NCI-H345 treated with DMSO at 0.1 percent for 48 hours (cell line): ENCODE measurements around the gene TLE3.
"Not testable (repeated sequence)": the region's sequence is repeated elsewhere in the genome, so short reads cannot be mapped to it uniquely, and the experiment has no call there.

Experiments
- DNase-seq: peaks from one replicate; lab custom pipeline; 2025; ENCODE audit not compliant: unreplicated experiment; lab: John Stamatoyannopoulos, UW

The TLE3 gene

DNA sequence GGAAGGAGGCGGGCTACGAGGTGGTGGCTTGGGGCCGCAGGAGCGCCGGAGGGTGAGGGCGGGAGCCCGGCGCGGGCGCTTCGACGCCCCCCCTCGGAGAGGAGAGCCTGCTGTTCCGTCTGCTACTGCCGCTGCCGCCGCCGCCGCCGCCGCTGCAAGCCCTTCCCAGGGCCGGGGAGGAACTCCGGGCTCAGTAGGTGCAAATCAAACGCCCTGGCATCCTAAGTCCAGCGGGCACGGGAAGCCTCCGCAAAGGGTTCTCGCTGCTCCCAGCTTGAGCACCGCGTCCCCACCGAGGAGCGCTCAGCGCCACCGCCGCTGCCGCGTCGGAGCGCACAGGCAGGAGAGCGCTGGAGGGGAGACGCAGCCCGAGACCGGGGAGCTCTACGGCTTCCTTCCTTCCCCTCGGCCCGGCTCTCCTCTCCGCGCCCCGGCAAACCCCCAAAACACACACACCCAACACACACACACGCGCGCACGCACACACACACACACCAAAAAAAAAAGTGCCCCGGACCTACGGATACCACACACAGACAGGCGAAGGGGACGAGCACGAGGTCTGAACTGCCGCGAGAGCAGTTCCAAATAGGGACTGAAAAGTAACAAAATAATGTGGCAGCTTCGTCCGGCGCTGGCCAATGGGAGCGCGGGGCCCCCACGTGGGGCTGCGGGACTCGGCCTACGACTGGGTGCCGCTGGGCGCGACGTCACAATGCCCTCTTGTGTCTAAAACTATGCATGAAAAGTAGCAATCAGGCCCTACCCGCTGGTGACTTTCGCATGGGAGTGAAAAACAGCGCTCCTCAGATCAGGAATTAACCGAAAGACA, at the start of gene TLE3:
Gene TLE3 (minus strand): TSS at position 597 of the 832 bp plus-strand sequence. CDS start 1,119 bp downstream, outside the sequence.
- peak; percentile 89 for DNase-seq

DNA sequence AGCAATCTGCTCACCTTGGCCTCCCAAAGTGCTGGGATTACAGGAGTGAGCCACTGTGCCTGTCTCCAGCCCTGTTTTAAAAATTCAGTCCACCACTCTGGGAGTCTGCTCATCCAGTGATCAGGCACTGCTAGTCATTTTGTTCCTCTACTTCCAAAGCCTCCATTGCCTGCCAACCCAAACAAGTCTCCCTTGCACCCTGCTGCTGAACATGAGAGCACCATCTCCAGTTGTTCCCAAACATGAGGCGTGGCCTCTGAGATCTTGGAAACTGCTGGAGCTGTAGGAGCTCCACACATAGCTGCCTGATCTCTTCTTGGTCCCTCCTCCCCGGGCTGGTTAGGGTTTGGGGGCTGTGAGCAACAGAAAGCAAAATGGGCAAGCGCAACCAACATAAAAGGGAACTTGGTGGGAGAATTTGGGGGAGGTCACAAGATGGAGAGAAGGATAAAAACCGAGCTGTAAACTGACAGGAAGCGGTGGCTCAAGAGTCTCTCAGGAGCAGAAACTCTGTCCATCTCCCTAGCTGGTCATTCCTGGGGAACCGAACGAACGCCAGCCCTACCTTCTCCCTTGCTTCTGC, 49.6 kb upstream of the TLE3 start:
- DNase-seq: no peak

DNA sequence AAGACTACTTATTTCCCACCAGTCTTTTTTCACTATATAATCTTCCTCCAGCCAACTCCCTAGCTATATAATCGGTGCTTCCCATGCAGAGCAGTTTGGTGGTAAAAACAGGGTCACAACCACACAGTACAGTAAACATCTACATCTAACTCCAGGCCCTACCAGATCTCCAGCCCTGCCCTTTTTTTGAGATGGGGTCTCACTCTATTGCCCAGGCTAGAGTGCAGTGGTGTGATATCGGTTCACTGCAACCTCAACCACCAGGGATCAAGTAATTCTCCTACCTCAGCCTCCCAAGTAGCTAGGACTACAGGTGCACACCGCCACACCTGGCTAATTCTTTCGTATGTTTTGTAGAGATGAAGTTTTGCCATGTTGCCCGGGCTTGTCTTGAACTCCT, 49.1 kb upstream of the TLE3 start:
- DNase-seq: no peak

DNA sequence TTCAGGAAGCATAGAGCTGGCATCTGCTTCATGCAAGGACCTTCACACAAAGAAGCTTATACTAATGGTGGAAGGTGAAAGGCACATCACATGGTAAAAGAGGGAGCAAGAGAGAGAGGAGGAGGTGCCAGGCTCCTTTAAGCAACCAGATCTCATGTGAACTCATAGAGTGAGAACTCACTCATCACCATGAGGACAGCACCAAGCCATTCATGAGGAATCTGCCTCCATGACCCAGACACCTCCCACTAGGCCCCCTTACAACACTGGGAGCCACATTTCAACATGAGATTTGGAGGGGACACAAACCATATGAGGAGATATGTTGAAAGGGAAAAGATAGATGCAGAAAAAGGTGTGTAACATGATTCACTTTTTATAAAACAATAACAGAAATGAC, 48.4 kb upstream of the TLE3 start:
- no peak for DNase-seq

DNA sequence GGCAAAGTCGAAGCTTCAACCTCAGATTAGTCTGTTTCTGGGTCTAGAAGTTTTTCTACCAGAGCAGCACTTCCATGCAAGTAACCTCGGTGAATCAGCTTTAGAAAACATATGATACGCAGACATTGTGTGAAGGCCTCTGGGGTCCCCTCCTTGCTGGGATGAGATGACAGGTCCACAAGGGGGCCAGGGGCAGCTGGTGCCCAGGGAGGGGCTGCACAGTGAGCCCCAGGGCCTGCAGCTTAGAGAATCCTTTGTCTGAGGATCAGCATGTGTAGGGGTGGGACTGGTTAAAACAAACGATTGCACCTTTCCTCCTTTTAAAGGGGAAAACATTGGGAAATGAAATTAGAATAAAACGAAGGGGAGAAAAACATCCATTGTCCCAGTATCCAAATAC, 47.5 kb upstream of the TLE3 start:
- DNase-seq: no peak

DNA sequence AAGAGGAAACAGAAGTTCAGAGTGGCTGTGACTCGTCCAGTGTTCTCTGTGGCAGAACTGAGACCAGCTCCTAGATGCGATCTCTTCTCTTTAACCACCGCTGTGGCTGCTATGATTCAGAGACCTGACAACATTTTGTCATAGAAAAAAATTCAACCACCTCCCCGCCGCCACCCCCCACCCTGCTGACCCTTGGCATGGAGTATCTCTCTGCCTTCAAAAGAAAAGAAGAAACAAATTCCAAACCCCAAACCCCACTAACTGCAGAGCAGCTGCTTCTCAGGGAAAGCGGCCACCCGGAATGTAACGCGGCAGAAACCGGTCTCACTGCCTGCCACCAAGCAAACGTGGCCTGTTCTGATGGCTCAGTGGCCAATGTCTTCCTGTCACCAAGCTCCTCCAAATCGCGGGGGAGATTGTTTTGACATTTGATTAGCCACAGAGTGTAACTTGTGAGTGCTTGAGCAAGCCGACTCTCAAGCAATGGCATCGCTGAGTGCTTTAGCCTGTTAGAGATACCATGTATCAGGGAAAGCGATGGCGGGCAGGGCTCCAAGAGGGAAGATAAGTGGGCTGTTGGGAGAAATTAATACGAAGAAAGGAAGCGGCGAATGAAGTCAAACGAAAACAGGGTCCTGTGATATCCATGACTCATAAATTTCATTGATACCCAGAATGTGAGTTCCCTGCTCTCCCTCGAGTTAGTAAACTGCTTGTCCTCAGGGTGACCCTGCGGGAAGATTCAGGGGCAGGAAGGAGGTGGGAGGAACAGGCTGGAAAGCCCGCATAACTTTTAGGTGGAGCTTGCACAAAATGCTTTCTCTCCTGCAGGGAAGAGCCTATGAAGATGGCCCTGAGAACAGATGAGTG, 44.8 kb upstream of the TLE3 start:
- no peak for DNase-seq

DNA sequence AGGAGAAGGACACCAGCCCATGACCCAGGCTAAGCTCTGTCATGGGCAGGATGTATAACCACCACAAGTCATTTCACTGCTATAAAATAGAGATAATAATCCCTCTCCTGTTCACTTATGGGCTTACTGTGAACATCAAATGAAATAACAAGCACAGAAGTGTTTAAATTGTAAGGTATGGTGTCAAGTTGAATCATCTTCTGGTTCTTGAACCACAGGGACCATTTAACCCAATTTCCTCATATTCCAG, 44.3 kb upstream of the TLE3 start:
- no peak for DNase-seq

DNA sequence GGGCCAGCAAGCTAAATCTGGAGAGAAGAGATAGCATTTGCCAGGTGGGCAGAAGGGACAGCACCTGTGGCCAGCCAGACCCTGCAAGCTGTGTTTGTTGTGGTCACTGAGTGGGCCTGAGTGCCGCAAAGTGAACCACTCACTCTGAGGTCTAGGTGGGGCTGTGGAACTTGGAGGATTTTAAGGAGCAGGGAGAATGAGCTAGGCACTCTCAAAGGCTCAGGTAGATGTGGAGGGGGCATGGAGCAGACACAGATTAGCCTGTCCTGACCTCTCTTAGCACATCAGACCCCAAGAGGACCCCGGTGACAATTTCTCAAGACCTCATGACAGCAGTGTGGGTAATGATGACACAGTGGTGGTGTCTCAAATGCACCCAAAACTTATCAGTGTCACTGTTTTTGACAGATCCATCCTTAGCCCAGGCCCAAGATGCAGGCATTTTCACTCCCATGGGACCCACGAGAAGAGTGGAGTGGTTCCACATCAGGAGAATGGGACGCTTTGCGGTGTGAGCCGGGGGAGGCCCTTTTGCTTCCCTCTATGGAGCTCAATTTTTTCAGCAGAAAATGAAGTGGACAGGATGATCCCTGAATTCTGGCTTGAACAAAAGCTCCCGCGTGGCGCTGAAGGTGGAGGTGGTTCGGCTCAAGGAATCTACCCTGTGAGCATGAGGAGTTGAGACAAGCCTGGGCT, 43.8 kb upstream of the TLE3 start:
- no peak for DNase-seq

DNA sequence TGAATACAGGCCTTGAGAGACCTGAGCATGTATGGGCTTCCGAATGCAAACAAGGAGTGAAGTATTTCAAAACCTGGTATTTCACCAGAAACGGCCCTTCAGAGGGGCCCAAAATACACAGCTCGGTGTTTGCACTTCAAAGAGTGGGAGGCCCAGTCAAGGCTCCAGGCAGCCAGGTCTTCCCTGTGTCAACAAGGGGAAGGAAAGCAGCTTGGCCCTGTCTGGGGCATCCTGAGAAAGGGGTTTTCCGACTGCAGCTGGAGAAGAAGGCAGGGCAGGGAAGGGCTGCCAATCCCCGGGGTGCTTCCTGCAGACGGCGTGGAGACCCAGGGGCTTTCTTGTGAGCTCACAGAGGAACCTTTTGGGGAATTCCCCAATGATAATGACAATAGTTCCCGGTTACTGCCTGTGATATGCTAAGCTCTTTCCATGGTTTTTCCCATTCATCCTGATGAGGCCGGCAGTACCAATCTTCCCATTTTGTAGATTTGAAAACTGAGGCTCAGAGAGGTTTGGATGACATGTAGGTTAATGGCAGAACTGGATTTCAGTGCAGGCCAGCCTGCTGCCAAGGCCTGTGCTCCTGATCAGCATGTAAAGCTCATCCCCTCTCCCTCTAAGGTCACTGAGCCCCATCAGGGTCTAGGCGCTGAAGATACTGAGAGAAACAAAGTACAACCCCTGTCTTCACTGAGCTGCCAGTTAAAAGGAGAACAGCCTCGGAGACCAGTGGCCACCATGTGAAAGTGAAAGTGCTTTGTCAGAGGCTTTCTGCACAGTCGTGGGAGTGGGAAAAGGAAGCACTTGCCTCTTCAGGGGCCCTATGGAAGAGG, 43.0 kb upstream of the TLE3 start:
- DNase-seq: no peak

DNA sequence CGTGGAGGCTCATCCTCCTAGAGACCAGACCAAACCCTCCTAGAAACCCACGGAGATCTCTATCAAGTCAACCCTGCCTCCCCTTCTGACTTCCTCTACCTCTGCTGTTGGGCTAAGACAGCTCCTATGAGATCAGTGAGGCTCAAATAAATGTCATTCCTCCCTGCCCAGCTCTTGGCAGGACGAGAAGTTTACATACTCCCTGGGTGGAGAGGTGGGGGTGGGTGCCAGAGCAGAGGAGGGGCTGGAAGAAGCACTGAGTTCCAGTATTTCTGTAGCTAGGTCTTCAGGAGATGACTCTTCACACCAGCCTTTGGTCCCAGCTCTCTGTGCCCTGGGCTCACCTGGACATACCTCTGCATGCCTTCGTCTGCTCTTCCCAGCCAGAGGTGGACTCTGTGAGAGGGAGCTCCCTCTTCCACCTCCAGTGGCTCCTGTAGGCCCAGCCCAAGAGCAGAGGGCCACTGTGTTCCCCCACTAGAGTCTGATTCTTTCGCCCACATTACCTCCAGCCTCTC, 42.4 kb upstream of the TLE3 start:
- DNase-seq: no peak

DNA sequence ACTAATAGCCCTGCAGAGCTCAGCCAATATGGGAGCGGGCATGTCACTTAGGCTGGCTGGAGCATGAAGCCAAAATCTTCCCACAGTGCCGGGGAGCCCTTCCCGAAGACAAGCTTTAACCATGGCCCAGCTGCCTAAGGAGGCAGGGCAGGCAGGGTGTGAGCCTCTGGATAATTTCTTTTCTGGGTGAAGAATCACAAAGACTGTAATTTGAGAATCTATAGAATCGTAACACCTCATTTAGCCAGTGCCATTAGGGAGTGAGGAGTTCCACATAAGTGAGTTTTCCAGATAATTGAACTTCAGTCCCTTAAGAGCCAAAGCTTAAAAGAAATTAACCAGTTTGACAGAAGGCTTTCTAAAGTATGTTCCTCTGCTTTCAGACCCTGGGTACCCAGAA, 40.2 kb upstream of the TLE3 start:
- no peak for DNase-seq

DNA sequence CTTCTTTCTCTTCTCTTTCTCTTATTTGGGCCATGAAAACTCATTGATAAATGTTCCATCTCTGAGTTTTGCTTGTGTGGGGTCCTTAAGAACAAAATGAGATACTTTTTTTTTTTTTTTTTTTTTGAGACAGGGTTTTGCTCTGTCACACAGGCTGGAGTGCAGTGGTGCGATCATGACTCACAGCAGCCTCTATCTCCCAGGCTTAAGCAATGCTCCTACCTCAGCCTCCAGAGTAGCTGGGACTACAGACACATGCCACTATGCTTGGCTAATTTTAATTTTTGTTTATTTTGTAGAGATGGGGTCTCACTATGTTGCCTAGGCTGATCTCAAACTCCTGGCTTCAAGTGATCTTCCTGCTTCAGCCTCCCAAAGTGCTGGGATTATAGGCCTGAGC, 39.3 kb upstream of the TLE3 start:
- DNase-seq: not testable (repeated sequence)

DNA sequence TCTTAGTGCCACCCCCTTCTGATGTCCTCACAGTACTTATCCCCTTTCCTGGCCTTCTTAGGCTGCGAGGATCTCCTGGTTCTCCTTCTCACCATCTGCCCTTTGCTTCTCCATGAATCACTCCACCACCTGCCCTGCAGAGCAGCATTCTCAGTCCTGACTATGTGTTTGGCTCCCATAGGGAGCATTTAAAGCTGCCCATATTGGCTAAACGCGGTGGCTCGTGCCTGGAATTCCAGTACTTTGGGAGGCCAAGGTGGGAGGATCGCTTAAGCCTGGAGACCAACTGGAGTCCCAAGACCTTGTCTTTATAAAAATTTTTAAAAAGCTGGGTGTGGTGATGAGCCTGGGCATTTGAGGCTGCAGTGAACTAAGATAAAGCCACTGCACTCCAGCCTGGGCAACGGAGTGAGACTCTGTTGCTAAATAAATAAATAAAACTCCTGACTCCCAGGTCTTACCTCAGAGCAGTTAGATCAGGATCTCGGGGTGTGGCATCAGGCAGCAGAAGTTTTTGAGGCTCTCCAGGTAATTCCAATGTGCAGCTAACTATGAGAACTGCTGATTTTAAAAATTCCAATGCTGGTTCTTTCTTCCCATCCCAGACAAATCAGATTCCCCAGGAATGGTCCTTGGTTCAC, 36.2 kb upstream of the TLE3 start:
- no peak for DNase-seq

DNA sequence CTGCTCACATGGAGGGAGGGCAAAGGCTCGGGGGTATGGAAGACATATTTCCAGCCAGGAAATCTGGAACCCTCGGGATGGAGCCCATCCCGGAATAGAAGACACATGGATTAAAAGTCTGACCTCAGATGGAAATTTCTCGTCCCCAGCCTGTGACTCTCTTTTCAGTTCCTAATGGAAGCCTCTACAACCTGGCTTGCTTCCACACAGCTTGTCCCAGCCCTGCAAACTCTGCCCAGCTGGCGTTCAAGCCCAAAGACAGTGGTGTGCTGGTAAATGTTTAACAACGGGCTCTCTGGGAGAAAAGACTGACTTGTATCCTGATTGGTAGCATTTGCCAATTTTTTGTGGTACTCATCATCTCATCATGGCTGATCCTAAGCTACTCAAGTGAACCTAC, 35.6 kb upstream of the TLE3 start:
- no peak for DNase-seq

DNA sequence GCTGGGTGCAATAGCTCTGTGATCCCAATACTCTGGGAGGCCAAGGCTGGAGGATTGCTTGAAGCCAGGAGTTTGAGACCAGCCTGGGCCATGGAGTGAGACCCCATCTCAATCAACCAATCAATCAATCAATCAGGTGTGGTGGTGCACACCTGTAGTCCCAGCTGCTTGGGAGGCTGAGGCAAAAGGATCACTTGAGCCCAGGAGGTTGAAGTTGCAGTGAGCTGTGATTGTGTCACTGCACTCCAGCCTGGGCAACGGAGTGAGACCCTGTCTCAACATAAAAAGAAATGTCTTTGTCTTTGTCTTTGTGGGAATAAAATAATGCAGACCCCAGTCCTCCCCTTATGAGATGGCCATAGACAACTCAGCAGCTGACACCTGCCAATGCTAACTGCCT, 34.9 kb upstream of the TLE3 start:
- DNase-seq: no peak

DNA sequence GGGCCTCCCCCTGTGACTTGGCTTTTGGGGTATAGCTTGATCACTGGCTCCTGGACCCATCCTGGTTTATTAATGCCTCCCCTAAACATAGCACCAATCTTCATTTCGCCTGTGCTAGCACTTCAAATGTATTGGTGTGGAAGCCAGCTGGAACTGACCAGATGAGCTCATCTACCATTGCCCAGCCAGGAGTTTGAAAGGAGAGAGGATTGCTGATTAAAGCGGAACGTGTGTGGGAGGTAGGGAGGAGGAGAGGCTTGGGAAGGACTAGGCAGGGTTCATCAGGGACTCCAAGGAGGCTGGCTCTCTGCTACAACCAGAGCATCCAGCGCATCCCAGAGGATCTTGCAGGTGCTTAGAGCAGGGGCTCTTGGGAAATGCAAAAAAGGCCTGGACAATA, 34.4 kb upstream of the TLE3 start:
- no peak for DNase-seq

DNA sequence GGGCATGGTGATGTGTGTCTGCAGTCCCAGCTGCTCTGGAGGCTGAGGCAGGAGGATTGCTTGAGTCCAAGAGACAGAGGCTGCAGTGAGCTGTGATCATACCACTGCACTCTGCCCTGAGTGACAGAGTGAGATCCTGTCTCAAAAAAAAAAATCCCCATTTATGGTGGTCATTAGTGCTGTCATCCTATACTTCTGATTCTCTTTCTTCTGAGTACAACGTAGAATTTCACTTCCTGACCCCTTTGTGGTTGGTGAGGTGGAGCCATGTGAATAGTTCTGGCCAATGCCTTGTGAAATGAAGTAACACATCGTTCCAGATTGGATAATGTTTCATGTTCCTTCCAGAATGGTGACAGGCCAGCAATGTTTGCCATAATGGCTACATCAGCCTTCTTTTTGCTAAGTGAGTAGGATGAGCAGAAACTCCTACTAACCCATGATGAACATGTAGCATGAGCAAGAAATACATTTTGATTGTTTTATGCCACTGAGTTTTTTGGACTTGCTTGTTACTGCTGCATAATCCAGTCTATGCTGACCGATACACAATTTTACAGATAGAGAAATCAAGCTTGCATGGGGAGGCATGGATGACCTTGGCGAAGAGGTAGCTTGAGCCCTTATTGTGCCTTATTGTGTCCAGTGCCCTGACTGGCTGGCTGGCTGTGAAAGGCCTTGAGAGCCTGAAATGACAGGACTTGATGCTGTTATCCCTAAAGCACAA, 30.9 kb upstream of the TLE3 start:
- no peak for DNase-seq

DNA sequence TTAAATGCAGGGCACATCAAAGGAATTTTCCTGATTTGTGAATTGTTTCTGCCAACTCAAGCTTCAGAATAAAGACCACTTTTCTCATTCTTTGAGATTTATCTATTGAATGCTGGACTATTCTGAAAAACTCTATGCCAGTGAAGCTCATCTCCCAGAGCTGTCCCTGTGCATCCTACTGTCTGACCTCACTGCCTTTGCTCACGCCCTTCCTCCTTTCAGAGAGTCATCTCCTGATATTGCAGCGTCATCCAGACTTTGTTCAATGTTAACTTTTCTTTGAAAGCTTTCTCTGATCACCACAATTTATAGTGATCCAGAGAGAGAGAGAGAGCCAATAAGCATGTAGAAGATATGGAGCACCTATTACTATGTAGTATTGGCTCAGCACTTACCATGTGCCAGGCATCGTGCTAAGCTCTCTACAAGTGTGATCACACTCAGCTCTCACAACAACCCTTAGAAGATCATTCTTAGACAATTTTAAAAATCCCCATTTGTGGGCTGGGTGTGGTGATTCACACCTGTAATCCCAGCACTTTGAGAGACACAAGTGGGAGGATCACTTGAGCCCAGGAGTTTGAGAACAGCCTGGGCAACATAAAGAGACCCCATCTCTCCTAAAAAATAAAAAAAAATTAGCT, 30.2 kb upstream of the TLE3 start:
- no peak for DNase-seq

DNA sequence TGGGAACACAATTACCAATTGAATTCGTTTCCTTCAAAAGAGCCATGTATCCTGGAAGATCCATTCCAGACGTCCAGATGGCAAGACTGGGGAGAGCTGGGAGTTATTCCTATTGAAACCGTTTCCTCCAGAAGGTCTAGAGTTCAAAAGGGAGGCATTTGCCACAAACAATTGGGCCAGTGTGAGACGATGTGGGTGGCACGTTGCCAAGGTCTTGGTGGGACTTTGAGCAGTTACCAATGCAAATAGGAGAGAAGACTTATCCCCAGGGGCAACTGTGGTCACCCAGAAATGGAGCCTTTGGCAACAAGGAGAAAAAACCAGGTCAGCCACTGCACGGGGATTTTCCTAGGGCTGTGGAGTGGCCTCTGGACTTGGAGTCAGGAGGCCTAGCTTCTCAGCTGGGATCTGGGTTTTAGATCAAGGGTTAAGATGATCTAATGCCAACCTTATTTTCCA, 29.6 kb upstream of the TLE3 start:
- DNase-seq: no peak
